Measurements from ENCODE around the gene KIAA0040. TPM values are rescaled to one million over a fixed set of nuclear protein-coding genes. Genes with fewer than 3 reads are reported as not detected.

Gene KIAA0040
- total RNA-seq, 1 experiment from 2014 or later: 5.0 TPM

GRCh38 chr1:175164751-175165150, 27.8 kb downstream of the KIAA0040 start:
- Mint-ChIP-seq H3K9me3 (no peaks in the 10 kb centered on the region), H3K4me3 (no peak overlapping the region), H3K27ac (no peak overlapping the region), H3K4me1 (peaks cover 2 to 4% of the 10 kb centered on the region in 2 experiments; a peak in 2 of 4 replicates), H3K27me3 (ENCODE audit: low read depth) (no peaks in the 10 kb centered on the region), H3K36me3 (ENCODE audit: insufficient read depth in 1 of 3, low read depth in 3 of 3) (peaks cover 0 to 9% (median 4%) of the 10 kb centered on the region in 3 experiments; a peak in 4 of 7 replicates)
- Histone ChIP-seq H3K4ac (ENCODE audit: low read depth, low read length) (no peak overlapping the region), H3K23ac (ENCODE audit: insufficient read length, low read depth, low read length) (no peak overlapping the region), H2BK12ac (ENCODE audit: insufficient read length, low read depth, low read length) (no peak overlapping the region), H4K8ac (replicated peaks; ENCODE audit: insufficient read length, low read depth, low read length) (no peak overlapping the region), H3K27me3 (ENCODE audit: insufficient read depth, low read length) (no peaks in the 10 kb centered on the region), H3K56ac (ENCODE audit: insufficient read length, low read depth, low read length) (no peak overlapping the region), H3K9ac (ENCODE audit: extremely low read depth, insufficient read length, low read length) (no peak overlapping the region), H2BK20ac (ENCODE audit: low read depth, low read length, poor library complexity, severe bottlenecking) (no peak overlapping the region), H2BK5ac (ENCODE audit: insufficient read length, low read length) (no peak overlapping the region), H4K20me1 (ENCODE audit: control insufficient read depth, insufficient read depth, insufficient read length) (no peaks in the 10 kb centered on the region), H3K18ac (ENCODE audit: insufficient read length, low read depth, low read length) (no peak overlapping the region), H3K9me3 (ENCODE audit: control insufficient read depth, low read depth, low read length) (no peaks in the 10 kb centered on the region), H3K4me1 (ENCODE audit: insufficient read depth, low read length) (no peaks in the 10 kb centered on the region), H3T11ph (ENCODE audit: low read length) (no peak overlapping the region), H3K27ac (ENCODE audit: insufficient read length, low read depth, low read length) (no peak overlapping the region), H3K79me1 (ENCODE audit: insufficient read depth, low read depth, low read length, poor library complexity, severe bottlenecking) (no peaks in the 10 kb centered on the region), H2AFZ (ENCODE audit: low read length) (no peak overlapping the region), H2AK5ac (ENCODE audit: insufficient read length, low read length) (no peak overlapping the region), H4K91ac (ENCODE audit: insufficient read length, low read depth, low read length) (no peak overlapping the region), H3K14ac (ENCODE audit: insufficient read depth, low read length) (no peak overlapping the region), H2BK120ac (ENCODE audit: low read depth, low read length, poor library complexity, severe bottlenecking) (no peak overlapping the region), H3K79me2 (ENCODE audit: insufficient read depth, low read length) (no peaks in the 10 kb centered on the region), H4K5ac (ENCODE audit: insufficient read length, low read depth, low read length) (no peak overlapping the region), H3K23me2 (ENCODE audit: insufficient read length, low read depth, low read length, poor library complexity, severe bottlenecking) (no peaks in the 10 kb centered on the region), H2BK15ac (ENCODE audit: low read depth, low read length) (no peak overlapping the region), H3K4me2 (ENCODE audit: insufficient read depth, insufficient read length, low read length) (no peak overlapping the region)
- no peak for TF ChIP-seq CTCF (conservative IDR thresholded peaks at IDR 0.05)
- WGBS (ENCODE audit: extremely low coverage, insufficient read length, low lambda C conversion rate): no CpG with 5 or more reads among the region's 2 CpGs
- no peak for DNase-seq

All from H9 (cell line).